Measurements from ENCODE around the gene HINT2.

GRCh38 chr9:35812025-35812602 is 2.7 kb downstream of the HINT2 start, which contains the start of gene SPAG8:
- TF ChIP-seq FOXK2 (IDR thresholded peaks at IDR 0.05): no peak
- TF ChIP-seq FOXA1 (IDR thresholded peaks at IDR 0.05): no peak
- TF ChIP-seq L3MBTL2 (conservative IDR thresholded peaks at IDR 0.05): no peak
- TF ChIP-seq FOXM1 (IDR thresholded peaks at IDR 0.05; ENCODE audit: borderline replicate concordance): no peak
- no peak for TF ChIP-seq SP1 (IDR thresholded peaks at IDR 0.05)
- TF ChIP-seq PKNOX1 (IDR thresholded peaks at IDR 0.05): no peak
- no peak for TF ChIP-seq LEF1 (IDR thresholded peaks at IDR 0.05; ENCODE audit: borderline replicate concordance)
- TF ChIP-seq ZNF384 (IDR thresholded peaks at IDR 0.05): no peak
- no peak; the same call in 1 of the 2 replicates for TF ChIP-seq CTBP1 (IDR thresholded peaks at IDR 0.05; ENCODE audit: borderline replicate concordance)
